Stimulated activated CD8-positive, alpha-beta memory T cell treated with anti-CD3 and anti-CD28 coated beads, Interleukin-7, amount 100 ng/mL, for 24 hours (primary cell): ENCODE results near the gene THBS2.
"Not testable (repeated sequence)": the region's sequence is repeated elsewhere in the genome, so short reads cannot be mapped to it uniquely, and the experiment has no call there.

Experiments
- DNase-seq: peaks from one replicate; pipeline ENCODE4 v3.0.0-alpha.2; 2020; ENCODE audit warnings: low read depth

The THBS2 gene

DNA sequence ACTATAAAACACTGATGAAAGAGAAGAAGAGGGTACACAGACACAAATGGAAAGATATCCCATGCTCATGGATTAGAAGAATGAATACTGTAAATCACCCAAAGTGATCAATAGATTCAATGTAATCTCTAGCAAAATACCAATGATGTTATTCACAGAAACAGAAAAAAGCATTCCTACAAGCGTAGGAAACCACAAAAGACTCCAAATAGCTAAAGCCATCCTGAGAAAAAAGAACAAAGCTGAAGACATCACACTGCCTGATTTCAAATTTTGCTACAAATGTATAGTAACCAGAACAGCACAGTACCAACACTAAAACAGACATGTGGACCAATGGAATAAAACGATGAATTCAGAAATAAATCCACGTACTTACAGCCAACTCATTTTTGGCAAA is 43.0 kb downstream of the THBS2 start:
- no peak for DNase-seq

DNA sequence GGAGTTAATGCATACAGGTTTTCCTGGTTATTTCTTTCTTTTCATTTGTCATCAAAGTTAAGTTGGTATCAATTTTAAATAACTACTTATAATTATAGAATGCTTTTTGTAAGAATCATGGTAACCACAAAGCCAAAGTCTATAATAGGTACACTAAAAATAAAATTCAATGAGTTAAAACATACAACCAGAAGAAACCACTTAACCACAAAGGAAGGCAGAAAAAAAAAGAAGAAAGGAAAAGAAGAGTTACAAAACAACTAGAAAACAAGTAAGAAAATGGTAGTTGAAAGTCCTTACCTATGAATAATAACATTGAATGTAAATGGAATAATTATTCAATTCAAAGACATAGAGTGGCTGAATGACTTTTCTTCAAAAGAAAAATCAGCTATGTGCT is 45.6 kb downstream of the THBS2 start:
- DNase-seq = no peak

DNA sequence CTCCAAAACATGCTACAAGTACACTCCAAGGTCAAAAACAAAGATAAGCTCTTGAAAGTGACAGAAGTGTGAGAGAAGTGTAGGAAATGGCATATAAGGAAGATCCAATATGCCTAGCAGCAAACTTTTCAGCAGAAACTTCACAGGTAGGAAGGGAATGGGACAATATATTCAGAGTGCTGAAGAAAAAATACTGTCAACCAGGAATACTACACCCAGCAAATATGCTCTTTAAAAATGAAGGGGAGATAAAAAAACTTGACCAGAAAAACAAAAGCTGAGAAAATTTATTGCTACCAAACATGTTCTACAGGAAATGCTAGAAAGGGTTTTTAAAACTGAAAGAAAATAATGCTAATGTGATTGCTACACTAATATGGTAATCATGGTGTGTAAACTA is 46.2 kb downstream of the THBS2 start:
- DNase-seq = no peak

DNA sequence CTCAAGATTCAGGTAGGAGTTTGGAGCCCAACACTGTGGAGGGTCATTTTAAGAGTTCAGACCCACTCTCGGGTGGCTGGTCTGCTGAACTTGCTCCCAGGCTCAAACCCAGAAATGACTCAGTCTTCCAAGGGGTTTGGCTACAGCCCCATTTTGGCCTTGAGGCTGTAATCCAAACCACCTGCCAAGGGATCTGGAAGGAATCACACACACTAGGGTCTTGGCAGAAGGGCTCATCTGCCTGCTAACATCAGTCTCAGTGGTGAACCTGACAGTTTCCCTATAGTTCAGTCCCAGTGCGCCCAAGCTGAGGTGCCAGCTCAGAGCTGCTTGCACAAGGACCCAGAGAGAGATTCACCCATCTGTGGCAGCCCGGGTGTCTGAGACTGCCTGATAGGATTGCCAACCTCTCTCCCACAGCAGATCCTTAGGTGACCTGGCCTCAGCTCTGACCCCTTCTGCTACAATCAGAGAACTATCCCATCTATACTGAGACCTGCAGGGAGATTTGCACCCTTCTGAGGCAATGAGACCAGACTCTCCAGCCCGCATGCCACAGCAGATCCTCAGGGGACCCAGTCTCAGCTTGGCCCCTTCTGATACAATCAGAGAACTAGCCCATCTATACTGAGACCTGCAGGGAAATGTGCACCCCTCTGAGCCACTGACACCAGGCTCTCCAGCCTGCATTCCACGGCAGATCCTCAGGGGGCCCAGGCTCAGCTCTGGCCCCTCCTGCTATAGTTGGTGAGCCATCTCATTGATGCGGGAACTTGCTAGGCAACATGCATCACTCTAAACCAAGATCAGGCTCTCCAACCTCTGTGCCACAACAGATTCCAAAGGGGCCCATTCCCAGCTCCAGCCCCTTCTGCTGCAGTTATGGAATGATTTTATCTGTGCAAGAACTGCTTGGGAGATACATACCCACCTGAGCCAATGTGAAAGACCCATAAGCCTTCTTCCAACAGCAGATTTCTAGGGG is 48.2 kb downstream of the THBS2 start:
- DNase-seq = no peak

DNA sequence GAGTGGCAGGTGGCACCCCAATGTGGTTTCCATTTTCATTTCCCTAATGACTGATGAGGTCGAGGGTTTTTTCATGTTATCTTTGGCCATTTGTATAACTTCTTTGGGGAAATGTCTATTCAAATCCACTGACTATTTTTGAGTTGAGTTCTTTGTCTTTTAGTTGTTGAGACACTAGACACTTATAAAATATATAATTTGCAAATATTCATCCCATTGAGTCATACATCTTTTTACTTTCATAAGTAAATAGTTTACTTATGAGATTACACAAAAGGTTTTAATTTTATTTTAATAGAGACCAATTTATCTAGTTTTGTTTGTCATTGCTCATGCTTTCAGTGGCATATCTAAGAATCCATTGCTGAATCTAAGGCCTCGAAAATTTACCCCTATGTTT is 49.5 kb downstream of the THBS2 start:
- DNase-seq = no peak

DNA sequence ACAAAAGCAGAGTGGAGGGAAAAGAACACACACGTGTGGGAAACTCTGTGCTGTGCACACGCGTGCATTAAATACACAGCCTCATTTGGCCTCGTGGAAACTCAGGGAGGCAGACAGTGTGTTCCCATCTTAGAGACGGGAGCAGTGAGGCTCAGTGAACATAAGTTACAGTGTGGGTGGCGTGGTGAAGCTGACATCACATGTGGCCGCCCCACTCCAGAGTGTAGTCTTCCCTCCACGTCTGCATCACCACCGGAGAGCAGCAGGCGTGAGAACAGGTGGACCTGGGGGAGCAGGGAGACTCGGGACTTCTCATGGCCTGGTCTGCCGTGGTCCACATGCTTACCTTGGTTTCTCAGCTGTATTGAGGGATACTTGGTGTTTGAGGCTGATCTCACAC is 51.7 kb downstream of the THBS2 start:
- no peak for DNase-seq

DNA sequence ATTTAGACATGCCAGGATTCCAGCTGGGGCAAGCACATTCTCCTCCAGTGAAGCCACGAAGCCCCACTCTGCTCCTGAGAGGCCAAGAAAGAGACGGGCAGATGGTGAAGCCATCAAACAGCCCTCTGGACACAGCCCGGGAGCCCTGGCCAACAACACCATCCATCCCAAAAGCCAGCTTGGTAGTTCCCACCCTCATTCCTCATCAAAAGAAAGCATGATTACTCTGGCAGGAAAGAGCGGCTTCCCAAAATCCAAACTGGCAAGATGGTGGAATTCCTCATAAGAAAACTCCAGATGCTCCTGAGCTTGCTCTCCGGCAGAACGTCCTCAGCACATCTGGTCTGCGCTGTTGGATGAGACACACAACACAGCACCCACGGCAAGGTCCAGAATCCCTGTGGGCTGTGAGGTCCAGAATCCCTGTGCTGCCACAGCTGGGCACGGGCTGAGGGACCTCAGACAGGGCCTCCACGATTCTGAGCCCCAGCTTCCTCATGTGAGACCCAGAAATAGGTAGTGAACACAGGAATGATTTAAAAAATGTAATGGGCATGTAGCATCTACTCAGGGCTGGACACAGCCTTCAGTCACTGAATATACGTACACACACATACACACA is 52.6 kb downstream of the THBS2 start:
- DNase-seq = no peak

DNA sequence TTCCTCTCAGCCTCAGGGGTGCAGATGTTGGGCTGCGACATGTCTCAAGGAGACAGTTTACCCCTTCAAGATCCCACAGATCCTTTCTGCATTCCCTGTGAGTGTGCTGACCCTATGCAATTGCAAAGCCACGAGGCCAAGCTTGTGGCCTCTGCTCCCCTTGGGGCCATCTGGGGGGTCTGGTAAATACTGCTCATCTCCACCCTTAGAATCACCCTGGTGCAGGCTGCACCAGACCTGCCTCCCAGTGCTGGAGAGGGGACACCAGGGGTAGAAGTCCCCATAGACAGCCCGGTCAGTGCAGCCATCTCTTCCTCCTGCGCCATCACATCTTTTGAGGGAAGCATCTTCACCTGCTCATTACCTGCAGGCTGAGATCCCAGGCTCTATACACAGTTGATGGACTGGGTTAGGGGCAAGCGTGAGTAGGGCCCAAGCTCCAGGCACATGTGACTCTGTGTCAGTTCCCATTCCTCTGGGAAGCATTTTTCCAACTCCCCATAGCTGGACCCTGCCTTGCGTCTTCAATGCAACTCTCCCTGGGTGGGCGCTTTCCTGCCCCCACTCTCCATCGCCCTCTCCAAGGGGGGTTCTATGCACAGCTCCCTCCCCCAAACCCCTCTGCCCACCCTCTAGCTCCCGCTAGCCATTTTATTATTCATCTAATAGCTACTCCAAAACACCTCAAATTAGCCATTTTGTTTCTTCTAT is 53.9 kb downstream of the THBS2 start:
- no peak for DNase-seq

DNA sequence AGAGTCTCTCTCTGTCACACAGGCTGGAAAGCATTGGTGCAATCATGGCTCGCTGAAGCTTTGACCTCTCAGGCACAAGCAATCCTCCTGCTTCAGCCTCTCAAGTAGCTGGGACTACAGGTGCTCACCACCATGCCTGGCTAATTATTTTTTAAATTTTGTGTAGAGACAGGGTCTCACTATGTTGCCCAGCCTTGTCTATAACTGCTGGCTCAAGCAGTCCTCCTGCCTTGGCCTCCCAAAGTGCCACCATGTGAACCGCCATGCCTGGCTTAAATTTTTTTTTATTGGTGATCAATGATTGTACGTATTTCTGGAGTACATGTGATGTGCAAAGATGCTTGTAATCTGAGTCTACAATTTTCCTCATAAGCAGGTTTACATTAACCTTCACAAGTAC is 54.8 kb downstream of the THBS2 start:
- DNase-seq = no peak

DNA sequence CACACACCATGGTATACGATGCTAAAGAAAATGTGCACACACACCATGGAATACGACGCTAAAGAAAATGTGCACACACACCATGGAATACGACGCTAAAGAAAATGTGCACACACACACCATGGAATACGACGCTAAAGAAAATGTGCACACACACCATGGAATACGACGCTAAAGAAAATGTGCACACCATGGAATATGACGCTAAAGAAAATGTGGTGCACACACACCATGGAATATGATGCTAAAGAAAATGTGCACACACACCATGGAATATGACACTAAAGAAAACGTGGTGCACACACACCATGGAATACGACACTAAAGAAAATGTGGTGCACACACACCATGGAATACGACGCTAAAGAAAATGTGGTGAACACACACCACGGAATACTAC is 55.7 kb downstream of the THBS2 start:
- not testable (repeated sequence) for DNase-seq

DNA sequence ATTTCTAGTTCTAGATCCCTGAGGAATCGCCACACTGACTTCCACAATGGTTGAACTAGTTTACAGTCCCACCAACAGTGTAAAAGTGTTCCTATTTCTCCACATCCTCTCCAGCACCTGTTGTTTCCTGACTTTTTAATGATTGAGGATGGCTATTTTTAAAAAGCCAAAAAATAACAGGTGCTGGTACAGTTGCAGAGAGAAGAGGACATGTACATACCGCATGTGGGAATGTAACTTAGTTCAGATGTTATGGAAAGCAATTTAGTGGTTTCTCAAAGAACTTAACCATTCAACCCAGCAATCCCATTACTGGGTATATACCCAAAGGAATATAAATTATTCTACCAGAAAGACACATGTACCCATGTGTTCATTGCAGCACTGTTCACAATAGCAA is 57.4 kb downstream of the THBS2 start:
- not testable (repeated sequence) for DNase-seq

DNA sequence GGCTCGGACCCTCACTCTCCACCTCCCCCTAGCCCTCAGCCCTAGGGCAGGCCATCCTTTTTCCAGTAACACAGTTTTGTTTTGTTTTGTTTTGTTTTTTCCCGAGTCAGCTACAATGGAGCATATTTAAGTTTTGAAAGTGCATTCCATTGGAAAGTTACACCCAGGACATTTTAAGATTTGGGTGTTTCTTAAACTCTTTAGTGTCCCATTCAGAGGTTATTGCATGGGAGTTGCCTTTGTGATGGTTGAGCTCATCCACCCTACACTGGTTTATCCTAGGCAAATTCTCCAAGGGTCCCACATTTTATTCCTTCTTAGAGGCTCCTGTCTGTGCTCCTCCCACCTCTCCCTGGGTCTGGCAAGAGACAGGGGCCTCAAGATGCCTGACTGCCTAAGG is 58.9 kb downstream of the THBS2 start:
- DNase-seq = no peak

DNA sequence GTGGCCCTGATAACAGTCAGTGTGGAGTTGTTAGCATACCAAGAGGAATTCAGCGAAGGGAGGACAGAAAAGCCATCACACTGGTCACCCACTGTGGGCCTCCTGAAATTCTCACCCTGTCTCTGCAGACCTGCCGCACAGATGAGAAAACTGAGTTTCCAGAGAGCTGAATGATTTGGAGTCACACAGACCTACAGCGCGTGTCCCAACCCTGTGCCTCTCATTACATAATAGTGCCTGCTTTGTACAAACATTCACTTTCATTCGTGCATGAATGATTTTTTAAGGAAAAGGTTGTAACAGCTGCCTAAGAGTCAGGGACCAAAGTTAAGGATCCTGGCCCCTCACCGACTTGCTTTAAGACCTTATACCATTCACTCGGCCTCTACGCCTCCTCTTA is 62.7 kb downstream of the THBS2 start:
- no peak for DNase-seq

DNA sequence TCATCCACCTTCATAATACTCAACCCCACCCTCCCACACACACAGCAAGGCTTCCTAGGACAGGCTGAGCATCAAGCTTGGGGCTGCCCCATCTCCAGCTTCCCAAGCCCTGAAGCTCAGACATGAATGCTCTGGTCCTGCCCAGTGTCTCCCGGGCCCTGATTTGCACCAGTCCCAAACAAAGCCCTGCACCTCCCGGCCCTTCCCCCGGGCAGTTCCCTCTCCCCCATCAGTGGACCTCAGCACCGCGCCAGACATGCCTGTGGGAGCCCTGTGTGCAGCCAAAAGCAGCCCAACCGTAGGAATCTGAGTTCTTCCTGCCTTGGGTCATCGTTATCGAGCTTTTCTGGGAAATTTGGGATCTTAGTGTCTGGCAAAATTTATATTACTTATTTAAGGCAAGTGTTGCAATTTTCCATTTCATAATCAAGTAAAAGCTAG is 63.5 kb downstream of the THBS2 start:
- DNase-seq = no peak

DNA sequence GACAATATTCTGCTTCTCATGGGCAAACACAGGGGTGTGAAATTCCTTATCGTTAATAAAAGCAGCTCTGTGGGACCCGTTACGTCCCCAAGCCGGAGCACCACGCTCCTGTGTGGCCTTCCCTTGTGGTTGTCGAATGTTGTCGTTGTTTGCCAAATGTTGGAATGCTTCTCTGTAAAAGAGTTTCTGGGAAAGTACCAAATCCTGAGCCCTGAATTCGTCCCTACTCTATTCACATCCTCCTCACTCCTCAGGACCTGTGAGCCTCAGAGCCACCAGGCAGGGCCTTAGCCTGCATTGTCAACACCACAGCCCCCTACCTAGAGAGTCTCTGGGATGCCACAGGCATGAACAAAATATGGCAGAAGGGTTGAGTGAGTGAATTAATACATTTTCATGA is 64.0 kb downstream of the THBS2 start:
- no peak for DNase-seq

DNA sequence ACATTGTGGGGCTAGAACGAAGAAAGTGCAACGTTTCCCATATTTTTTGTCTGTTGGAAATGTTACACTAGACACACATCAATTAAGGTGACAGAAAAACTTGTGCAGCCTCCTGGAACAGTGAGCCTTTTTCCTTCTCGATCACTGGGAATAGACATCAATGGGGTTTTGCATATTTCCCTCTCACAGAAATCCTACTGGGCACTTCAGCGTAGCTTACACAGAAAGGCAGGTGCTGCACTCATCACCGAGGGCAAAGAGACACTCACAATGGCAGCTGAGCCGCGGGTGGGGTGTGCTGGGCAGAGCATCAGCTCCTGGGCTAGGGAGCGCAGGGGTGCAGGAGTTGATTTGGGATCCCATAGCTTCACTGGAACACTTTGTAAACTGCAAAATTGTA is 64.5 kb downstream of the THBS2 start:
- DNase-seq = no peak

DNA sequence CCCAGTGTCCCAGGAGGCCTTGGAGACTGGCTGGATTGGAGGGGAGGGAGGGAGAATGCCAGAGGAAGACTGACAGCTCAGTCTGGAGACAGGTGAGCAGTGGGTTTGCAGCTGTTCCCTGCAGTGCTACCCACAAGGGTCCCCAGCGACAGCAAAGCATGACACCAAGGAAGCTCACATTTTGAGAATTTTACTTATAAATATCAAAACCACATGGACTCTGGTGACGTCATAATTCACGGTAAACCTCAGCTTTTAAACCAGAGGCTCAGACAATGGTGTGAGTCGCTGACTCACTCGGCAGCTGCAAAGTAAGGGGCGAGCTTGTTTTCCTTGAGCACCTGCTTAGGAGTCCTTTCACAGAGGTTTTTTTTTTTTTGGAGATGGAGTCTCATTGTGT is 65.2 kb downstream of the THBS2 start:
- no peak for DNase-seq

DNA sequence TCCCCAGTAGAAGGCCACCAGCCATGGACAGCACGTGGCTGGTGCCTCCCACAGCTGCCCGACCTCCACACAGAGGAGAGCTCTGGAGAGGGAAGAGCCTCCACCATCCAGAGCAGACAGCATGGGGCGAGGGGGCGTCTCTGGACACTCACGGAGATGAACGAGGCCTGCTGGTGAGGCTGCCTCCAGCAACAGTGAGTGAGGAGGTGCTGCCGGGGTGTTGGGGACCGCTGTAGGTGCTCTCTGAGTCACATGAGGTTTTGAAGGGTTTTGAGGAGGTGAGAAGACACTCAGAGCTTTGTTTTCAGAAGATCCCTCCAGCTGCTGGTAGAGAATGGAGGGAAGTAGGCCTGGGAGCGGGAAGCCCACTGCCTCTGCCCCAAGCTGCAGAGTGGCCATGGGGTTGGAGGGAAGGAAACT is 65.6 kb downstream of the THBS2 start:
- DNase-seq = no peak

DNA sequence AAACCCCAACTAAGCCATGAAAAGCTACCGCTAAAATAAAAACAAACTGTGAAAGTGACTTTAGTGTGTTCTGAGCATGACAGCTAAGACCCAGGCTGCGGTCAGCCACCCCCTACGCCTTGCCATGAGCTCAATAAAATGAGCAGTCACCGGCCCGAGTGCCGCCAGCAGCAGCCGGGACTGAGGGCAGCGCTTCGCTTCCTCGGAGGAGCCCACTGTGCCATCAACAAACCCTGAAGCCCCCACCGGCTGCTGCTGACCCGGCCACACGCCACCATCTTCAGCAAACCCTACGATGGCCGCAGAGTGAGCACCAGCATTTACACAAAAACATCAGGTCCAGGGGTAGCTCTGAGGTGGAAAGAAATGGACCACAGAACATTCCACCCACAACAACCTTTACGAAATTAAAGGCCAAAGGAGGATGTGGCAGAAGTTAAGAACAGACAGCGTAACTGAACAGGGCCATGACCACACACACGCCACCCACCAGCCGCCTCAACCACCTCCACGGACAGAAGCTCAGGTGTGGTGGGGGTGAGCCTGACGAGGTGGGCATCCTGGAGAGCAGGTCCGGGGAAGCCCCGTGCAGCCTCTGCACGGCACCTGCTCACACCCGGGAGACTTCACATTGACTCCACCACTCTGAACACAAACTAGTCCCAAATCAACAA is 67.0 kb downstream of the THBS2 start:
- no peak for DNase-seq

DNA sequence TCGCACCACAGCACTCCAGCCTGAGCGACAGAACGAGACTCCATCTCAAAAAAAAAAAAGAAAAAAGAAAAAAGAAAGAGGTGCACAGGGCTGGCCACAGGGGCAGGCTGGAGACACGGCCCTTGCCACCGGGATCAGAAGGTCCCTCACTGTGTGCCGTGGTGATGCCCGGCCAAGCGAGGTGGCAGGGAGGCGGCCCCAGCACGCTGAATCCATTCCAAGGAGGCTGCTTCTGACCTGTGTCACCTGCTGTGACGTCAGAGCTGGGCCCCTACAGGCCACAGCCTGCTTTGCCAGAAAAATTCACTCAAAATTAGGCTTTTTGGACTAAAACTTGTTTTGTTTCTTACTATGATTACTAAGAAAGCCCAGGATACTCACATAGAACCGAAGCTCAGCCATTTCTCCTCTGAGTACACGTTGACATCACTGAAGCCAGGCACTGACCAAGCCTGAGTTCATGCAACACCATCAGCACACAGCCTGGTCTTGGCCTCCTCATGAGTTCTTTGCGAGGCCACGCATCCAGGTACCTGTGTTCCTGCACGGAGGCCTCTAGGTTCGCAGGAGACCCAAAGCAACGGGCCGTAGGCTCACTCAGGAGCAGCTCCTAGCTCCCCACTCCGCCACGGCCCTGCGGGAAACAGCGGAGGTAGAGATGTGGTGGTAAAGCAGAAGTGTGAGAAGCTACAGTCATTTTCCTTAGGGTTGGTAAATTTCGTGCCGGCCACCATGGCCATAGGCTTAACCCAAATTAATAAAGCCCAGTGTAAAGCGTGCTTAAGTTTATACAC is 67.8 kb downstream of the THBS2 start:
- DNase-seq = no peak

DNA sequence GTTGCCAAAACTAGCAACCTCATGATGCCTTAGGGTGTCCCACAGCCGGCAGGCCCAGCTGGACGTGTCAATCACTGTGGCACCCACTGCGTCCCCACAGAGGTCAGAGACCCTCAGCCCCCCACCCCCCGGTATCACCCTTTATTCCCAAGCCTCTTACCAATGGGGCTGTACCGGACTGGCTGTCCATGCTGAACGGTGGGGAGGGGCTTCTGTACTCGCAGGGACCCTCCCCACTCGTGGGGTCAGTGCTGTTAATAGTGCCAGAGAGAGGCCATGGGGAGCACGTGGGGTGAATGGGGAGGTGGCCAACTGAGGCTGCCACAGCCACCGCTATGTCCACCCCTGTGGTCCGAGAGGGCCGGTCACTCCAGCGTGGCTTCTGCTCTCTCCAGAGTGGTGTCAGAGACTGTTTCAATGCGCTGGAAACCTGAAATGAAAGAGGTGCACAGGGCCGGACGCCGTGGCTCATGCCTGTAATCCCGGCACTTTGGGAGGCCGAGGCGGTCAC is 68.6 kb downstream of the THBS2 start:
- DNase-seq = no peak
